GM19324 (cell line): ENCODE data around the gene GID8.

Experiments used
- ATAC-seq: cut with Tn5 transposase; IDR thresholded peaks from one replicate; pipeline ENCODE4 v1.9.1; 2021; ENCODE audit warnings: mild to moderate bottlenecking, moderate library complexity; ENCODE audit not compliant: unreplicated experiment, low FRiP score

GID8 gene

DNA sequence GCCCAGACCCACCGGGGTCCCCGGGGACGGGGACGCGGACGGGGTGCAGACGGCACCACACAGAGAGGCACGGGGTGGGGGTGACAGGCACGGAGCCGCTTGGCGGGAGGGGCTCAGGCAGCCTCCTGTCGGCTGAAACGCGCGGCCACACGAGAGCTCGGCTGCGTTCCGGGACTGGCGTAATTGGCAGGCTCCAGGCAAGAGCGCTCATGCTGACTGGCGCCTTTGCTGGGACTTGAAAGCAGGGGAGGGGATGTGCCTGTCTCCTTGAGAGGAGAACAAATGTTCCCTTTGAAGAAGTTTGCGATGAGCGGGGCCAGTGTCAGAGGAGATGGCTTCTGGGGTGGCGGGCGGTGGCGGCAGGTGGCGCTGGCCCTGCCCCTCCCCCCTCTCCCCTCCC lies 43.0 kb downstream of the GID8 start:
- no peak for ATAC-seq

DNA sequence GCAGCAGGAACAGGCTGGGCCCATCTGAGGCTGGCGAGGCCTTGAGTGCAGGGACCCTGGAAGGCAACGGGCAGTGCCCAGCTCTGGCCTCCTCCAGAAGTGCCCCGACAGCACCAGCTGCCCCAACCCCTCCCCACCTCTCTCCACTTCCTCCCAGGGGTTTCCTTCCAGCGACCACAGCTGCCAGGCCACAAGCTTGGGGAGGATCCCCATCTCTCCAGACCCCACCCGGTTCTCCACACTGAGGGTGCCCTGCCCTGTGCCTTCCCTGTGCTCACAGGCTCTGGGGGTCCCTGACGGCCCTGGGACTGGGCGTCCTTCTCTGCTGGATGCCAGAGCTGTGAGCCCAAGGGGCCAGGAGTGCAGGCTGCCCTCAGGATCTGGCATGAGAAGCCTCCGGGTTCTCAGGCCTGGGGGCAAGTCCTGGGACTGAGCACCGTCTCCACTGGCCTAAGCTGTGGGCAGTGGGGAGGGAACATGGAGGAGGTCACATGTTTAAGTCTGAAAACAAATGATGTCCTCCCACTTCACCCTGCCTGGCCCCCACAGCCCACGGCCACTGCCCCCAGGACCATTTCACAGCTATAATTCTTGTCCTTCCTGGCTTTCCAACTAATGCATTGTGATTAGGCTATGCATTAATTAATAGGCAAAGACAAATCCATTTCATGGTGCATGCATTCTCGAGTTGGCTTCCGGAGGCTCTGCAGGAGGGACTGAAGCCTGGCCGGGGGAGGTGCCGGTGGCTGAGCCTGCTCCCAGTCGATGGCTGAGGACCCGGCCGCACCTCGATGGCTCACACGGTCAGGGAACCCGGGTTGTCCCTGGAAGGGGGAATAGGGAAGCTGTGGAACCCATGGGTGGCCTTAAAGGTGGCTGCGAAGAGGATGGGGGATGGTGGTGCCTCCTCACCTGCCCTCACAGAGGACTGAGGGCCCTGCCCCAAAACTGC lies 44.5 kb downstream of the GID8 start:
- ATAC-seq: no peak

DNA sequence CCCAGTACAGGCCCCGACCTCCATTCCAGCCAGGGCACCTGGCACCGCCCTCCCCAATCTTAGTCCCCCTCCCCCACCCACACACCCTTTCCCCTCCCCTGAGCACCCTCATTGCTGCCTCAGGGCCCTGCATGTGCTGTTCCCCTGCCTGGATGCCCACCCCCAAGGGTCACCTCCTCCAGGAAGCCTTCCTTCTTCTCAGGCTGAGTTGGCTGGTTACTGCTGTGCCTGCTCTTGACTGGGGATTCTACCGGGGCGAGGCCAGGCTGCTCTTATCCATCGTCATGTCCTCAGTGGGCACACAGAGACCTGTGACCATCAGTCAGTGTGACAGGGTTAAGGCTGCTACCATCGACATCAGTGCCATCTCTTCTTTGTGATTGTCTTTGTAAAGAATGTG lies 45.3 kb downstream of the GID8 start:
- no peak for ATAC-seq

DNA sequence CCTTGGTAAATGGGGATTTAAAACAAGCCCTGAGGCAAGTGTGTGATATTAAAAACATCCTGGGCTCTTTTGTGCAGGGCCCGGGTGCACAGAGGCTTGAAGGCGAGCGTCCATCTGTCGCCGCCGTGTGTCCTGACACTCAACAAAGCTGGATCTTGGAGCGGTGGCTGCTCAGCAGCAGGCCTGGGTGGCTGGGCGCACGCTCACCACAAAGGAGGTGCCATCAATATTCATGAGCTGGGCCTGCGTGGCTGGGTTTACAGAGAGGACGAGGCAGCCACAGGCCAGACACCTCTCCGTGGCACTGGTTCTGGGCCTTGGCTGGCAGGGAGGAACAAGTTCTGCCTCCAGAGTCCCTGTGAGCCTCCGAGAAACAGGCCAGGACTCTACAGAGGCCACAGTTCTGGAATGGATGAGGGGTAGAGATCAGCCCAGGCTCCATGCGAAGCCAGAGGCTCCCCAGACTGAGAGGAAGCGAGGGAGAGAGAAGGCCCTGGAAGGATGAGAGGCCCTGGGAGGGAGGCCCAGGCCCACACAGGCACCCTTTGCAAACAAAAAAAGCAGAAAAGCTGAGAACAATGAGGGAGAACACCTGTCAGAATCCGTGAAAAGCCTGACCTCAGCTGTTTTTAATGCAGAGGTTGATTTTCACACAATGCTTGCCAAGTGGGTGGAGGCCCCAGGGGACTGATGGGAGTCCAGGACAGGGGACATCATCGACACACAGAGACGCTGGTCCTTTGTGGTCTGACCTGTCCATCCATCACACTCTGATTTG lies 46.9 kb downstream of the GID8 start:
- ATAC-seq: no peak

DNA sequence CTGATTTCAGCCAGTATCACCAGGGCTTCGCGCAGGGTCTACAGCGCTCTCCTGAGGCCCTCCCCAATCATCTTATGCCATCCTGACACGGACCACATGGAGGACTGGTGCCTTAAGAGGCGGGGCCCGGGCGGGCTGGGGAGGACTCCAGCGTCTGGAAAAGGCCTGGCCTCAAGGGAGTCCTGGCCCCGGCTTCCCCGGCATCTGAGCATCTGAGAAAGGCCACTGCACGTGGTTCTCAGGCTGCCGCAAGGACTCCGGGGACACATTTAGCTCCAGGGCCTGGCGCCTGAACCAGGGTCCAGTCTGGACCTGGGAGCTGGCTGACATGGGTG lies 47.5 kb downstream of the GID8 start:
- no peak for ATAC-seq

DNA sequence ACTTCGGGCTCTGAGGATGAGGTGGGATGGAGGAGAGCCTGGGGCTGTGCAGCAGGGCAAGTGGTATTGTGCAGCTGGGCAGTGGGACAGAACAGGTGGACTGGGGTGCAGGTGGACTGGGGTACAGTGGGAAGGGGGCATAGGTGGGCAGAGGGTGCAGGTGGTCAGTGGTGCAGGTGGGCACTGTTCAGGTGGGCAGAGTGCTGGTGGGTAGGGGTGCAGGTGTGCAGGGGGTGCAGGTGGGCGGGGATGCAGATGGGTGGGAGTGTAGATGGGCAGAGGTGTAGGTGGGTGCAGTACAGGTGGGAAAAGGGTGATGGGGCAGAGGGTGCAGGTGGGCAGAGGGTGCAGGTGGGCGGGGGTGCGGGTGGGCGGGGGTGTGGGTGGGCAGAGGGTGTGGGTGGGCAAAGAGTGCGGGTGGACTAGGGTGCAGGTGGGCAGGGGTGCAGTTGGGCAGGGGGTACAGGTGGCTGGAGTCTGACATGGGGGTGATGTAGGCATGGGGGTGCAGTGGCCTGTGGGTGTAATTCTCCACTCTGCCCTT lies 48.4 kb downstream of the GID8 start:
- no peak for ATAC-seq

DNA sequence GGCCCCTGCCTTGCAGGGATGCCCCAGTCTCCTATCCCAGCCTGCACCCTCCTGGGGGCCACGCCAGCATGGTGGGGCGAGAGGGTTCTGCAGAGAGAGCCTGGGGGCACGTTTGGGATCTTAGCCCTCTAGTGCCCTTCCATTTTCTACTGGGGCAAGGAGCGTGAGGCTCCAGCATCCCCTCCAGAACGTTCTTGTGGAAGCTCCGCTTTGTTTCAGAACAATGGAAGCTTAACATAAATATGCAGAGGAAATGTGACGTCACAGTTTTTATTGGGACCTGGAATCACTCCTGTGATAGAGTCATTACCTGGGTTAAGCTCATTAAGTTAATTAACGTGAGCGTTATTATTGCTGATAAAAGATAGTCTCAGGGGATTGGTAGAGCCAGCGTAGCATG lies 49.2 kb downstream of the GID8 start:
- ATAC-seq: no peak

DNA sequence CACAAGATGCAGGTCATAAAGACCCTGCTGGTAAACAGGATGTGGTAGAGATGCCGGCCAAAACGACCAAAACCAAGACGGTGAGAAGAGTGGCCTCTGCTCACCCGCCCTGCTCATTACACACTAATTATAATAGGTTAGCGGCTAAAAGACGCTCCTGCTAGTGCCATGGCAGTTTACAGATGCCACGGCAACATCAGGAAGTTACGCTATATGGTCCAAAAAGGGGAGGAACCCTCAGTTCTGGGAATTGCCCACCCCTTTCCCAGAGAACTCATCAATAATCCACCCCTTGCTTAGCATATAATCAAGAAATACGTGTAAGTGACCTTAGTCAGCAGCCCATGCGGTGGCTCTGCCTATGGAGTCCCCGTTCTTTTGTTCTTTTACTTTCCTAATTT lies 51.3 kb downstream of the GID8 start:
- ATAC-seq: no peak

DNA sequence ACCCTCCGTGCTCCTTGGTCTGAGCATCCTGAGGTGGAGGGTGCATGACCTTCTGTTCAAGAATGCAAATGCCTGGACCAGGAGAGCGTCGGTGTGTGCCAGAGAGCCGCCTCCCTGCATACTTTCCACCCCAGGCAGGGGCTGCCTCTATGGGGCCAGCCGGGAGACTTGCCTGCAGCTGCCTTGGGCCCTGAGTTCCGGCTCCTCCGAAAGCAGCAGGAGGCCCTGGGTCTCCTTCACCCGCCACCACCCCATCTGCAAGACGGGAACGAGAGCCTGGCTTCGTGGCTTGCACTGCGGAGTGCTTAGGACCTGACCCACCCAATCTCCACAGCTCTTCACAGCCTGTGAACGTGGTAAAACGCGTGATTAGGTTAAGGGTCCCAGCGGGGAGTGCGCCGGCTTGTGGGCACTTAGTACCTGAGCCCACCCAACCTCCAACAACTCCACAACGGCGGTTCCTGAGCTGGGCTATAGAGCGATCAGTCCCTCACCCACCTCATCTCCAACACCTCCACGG lies 52.4 kb downstream of the GID8 start:
- no peak for ATAC-seq

DNA sequence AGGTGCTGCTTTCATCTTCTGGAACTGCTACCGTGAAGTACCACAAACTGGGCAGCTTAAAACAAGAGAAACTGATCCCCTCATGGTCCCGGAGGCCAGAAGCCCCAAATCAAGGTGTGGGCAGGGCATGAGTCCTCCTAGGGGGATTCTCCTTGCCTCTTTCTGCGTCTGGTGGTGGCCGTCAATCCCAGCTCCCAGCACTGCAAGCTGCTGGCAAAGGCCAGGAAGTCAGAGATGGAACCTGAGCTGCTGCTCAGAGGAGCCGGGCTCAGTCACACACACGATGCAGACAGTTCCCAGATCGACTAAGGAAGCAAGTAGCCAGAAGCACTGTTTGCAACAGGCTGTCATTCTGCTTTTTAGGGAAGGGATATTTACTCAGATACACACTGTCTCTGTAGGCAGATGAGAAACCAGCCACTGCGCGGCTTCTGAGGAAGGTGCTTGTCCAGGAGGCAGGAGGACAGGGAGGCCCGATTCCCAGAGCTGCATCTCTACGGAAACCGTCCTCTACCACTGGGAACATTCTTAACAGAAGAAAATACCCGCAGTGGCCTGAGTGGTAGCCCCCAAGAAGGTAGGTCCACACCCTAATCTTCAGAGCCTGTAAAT lies 53.4 kb downstream of the GID8 start:
- ATAC-seq: no peak

DNA sequence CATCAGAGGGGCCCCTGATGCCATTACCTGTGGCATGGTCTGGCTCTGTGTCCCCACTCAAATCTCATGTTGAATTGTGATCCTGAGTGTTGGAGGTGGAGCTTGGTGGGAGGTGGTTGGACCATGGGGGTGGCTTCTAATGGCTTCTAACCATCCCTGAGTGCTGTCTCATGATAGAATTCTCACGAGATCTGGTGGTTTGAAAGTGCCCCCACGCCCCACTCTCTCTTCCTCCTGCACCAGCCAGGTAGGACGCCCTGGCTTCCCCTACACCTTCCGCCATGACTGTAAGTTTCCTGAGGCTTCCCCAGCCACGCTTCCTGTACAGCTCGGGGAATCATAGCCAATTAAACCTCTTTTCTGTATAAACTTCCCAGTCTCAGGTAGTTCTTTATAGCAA lies 53.9 kb downstream of the GID8 start:
- no peak for ATAC-seq

DNA sequence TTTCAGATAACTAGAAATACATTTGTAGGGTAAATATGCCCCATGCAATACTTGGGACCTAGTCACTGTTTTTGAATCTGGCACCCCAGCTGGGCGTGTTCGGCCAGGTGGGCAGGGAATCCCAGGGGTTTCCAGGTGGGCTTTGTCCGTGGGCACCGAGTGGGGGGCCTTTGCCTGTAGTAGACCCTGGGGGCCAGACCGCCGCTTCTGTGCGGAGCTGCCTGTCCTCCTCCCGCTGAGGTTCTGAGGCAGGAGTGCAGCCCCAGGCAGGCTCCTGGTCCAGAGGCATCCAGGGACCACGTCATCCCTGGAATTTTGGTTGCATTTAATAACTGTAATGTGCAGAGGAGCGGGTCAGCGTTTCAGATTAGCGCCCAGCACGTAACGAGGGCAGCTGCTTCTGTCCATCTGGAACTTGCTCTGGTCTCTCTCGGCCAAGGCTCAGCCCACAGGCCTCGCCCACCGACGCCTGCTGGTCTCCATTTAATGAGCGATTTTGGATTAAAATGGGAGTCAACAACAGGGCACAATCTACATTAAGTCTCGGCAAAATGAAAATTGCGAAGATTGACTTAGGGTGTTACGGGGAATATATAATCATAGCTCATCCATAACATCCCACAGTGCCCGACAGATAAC lies 56.0 kb downstream of the GID8 start:
- no peak for ATAC-seq

DNA sequence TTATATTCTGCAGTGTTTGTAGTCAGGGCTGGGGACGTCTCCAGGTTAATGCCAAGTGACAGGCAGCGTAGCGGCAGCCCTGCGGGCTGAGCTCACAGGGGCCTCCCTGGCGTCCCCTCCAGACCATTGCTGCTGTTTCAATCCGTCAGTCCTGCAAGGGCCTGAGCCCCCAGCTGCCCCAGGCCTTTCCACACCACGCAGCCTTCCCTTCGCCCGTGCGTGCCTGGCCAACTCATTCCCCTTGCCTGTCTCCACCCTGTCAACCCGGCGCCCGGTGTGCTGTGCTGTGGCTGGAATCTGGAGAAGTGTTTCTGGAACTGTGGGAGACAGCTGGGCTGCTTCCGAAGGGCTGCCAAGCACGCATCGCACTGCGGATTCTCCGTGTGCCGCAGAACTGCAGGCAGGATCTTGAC lies 56.9 kb downstream of the GID8 start:
- no peak for ATAC-seq

DNA sequence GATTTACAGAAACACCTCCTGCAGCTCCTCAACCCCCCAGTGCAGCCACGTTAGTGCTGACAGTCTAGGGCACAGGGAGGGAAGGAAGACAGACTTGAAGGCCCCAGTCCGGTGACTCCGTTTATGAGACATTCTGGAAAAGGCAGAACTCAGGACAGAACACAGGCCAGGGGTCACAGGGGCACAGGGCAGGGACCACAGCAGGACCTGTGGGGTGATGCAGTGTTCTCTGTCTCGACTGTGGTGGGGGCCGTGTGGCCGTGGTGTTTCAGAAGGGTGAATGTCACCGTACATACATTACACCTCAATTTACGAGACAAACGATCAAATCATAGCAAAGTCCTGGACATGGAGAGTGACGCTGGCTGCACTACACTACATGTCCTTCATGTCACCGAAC lies 57.5 kb downstream of the GID8 start:
- ATAC-seq: no peak

DNA sequence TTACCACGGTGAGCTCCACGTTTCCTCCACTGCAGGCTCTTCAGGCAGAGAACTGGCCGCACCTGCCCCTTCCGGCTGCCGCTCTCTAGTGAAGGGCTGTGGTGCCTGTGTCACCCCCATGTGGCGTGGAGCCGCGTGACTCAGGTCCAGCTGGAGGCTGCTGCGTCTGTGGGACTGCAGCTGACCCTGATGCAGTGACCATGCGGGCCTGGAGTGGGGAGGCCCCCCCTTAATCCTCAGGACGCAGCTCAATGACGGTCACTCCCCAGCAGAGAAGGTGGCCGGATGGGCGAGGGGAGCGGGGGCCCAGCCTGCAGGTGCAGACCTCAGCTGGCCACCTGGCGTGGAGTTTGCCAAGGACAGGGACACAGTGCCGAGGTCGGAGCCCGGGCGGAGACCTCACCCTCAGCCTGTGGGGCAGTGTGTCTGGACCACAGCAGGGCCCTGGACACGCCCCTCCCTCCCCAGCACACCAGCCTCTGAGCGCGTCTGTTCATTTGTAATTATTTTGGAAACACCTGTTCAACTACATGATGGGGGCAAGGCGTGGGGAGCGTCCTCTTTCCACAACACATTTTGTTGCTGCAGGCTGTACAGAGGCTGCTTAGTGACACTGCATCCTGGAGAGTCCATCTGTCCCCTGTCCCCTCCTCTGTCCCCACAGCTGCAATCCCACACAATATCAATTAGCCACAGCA lies 58.1 kb downstream of the GID8 start:
- ATAC-seq: no peak

DNA sequence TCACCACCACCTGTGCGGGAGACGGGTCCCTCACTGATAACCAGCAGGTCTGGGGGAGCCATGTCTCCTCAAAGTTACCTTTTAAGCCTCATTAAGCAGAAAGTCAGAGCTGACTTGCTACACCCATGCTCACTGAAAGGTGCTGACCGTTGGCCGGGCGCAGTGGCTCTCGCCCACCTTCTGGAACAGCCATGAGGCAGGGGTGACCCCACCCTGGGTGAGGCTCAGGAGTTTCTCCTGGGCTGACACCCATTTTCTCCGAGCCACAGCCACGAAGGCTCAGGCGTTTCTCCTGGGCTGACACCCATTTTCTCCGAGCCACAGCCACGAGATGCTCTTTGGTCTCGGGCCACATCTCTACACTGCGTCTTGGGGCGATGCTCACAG lies 58.6 kb downstream of the GID8 start:
- no peak for ATAC-seq

DNA sequence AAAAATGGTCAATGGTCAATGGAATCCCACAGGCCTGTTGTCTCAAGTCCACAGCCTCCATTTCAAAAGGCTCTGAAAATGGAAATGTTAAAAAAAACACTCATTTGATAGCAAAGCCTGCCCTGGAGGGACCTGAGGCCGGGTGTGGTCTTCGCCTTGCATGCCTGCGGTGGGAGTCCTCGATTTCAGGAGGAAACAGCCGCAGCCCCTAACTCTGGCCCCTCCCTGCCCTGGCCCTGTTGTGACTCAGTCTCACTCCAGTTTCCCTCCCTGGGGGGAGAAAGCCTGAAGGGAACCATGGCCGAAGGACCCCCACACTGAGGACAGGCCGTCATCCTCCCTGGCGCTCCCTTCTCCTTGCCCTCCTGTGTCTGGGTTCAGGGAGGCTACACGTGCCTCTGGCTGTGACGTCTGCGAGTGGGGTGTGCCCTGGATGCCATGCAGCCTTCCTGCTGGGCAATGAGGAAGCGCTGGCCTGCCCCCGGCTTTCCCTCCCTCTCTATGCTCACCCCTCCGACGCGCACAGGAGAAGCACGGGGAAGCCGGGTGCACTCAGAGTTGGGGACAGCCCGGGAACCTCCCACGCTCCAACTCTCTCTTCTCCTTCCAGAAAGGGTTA lies 59.6 kb downstream of the GID8 start:
- no peak for ATAC-seq
